Activated naive CD8-positive, alpha-beta T cell treated with anti-CD3 and anti-CD28 coated beads, Interleukin-2, amount 50 U/mL, for 24 hours (primary cell): ENCODE measurements around the gene CLEC9A.

Experiments used
- ATAC-seq: fragments of 150-1000 bp; cut with Tn5 transposase; one replicate; pipeline ENCODE4 v1.10.0; 2021
- DNase-seq: peaks from one replicate; pipeline ENCODE4 v3.0.0; 2021
- H3K27ac Mint-ChIP-seq: one replicate; pipeline ENCODE4 v1.8.0; 2021; ENCODE audit warnings: mild to moderate bottlenecking, mixed read lengths
- H3K27me3 Mint-ChIP-seq: one replicate; pipeline ENCODE4 v1.8.0; 2021; ENCODE audit warnings: mixed read lengths
- H3K36me3 Mint-ChIP-seq: one replicate; pipeline ENCODE4 v1.8.0; 2021; ENCODE audit warnings: low read depth, mixed read lengths
- H3K4me1 Mint-ChIP-seq: one replicate; pipeline ENCODE4 v1.8.0; 2021; ENCODE audit warnings: mixed read lengths
- H3K4me3 Mint-ChIP-seq: one replicate; pipeline ENCODE4 v1.8.0; 2021; ENCODE audit warnings: mild to moderate bottlenecking, moderate library complexity, mixed read lengths
- H3K9me3 Mint-ChIP-seq: one replicate; pipeline ENCODE4 v1.8.0; 2021; ENCODE audit warnings: mixed read lengths

CLEC9A gene

DNA sequence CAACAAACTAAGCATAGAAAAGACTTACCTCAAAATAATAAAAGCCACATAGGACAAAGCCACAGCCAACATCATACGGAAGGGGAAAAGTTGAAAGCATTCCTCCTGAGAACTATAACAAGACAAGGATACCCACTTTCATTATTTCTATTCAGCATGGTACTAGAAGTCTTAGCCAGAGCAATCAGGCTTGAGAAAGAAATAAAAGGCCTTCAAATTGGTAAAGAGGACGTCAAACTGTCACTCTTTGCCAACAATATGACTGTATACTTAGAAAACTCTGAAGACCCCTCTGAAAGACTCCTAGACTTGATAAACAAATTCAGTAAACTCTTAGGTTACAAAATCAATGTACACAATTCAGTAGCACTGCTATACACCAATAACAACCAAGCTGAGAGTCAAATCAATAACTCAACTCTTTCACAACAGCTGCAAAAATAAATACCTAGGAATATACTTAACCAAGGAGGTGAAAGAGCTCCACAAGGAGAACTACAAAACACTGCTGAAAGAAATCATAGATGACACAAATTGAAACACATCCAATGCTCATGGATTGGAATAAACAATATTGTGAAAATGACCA lies 79.9 kb downstream of the CLEC9A start:
- no peaks in the 10 kb centered on the region for H3K9me3 Mint-ChIP-seq
- no peak overlapping the region for H3K4me3 Mint-ChIP-seq
- no peak overlapping the region for H3K27ac Mint-ChIP-seq
- no peaks in the 10 kb centered on the region for H3K4me1 Mint-ChIP-seq
- DNase-seq, result no peak
- peaks cover 4% of the 10 kb centered on the region for H3K27me3 Mint-ChIP-seq
- H3K36me3 Mint-ChIP-seq, result no peaks in the 10 kb centered on the region
- ATAC-seq, result no peak

DNA sequence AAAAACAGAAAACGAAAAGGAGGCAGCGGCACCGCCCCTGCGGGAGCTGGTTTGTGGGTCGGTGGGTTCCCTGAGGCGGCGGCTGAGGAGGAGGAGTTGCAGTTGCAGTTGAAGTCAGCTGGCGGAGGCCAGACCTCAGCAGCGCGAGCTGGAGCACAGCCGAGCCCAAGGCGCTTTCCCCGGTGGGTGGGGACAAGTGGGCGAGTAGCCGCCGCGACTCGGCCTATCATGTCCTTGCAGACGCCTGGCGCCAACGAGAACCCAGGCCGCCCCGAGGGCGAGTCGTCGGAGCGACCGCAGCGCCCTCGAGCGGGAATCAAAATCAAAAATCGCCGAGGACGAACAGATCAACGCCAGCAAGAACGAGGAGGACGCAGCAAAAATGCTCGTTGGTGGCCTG lies 81.0 kb downstream of the CLEC9A start:
- Mint-ChIP-seq H3K27ac (no peak overlapping the region), H3K36me3 (no peaks in the 10 kb centered on the region), H3K9me3 (no peaks in the 10 kb centered on the region), H3K4me3 (no peak overlapping the region), H3K4me1 (no peaks in the 10 kb centered on the region), H3K27me3 (peaks cover 2% of the 10 kb centered on the region)
- DNase-seq, result no peak
- ATAC-seq, result no peak

DNA sequence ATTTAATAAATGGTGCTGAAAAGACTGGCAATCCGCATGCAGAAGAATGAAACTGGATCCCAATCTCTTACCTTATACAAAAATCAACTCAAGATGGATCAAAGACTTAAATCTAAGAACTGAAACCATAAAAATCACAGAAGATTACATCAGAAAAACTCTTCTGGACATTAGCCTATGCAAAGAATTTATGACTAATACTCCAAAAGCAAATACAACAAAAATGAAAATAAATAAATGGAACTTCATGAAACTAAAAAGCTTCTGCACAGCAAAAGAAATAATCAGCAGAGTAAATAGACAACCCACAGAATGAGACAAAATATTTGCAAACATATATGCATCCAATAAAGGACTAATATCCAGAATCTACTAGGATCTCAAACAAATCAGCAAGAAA lies 82.6 kb downstream of the CLEC9A start:
- H3K27ac Mint-ChIP-seq, result no peak overlapping the region
- H3K4me3 Mint-ChIP-seq, result no peak overlapping the region
- H3K4me1 Mint-ChIP-seq, result no peaks in the 10 kb centered on the region
- H3K27me3 Mint-ChIP-seq, result peaks cover 2% of the 10 kb centered on the region
- ATAC-seq, result no peak
- no peak for DNase-seq
- no peaks in the 10 kb centered on the region for H3K9me3 Mint-ChIP-seq
- no peaks in the 10 kb centered on the region for H3K36me3 Mint-ChIP-seq

DNA sequence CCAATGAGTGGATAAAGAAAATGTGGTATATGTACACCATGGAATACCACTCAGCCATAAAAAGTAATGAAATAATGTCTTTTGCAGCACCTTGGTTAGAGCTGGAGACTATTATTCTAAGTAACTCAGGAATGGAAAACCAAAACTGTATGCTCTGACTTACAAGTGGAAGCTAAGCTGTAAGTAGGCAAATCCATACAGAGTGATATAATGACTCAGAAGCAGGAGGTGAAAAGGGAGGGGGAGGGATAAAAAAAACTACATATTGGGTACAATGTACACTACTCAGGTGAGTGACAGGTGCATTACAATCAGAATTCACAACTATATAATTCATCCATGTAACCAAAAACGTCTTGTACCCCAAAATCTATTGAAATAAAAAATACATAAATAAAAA lies 83.4 kb downstream of the CLEC9A start:
- peaks cover 2% of the 10 kb centered on the region for H3K27me3 Mint-ChIP-seq
- no peak overlapping the region for H3K27ac Mint-ChIP-seq
- ATAC-seq (no peak), DNase-seq (no peak)
- no peaks in the 10 kb centered on the region for H3K36me3 Mint-ChIP-seq
- H3K4me1 Mint-ChIP-seq, result no peaks in the 10 kb centered on the region
- no peak overlapping the region for H3K4me3 Mint-ChIP-seq
- H3K9me3 Mint-ChIP-seq, result no peaks in the 10 kb centered on the region

DNA sequence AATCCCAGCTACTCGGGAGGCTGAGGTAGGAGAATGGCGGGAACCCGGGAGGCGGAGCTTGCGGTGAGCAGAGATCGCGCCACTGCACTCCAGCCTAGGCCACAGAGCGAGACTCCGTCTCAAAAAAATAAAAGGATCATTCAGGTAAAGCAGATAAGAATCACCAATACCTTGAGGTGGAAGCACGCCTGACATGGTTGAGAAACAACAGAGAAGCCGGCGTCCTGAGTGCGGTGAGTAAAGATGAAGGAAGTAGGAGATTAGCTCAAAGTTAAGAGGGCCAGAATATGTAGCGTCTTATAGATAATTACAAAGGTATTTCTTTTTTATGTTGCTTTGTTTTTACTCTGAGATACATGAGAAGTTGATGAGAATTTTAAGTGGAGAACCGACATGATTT lies 84.8 kb downstream of the CLEC9A start:
- Mint-ChIP-seq H3K27me3 (no peaks in the 10 kb centered on the region), H3K36me3 (peaks cover 2% of the 10 kb centered on the region), H3K9me3 (no peaks in the 10 kb centered on the region), H3K27ac (no peak overlapping the region), H3K4me3 (no peak overlapping the region), H3K4me1 (no peaks in the 10 kb centered on the region)
- no peak for DNase-seq
- no peak for ATAC-seq
